Right lobe of liver (tissue), 4 donors: ENCODE data around the gene METTL16.

Source experiments
- CTCF ChIP-seq, 4 donors: fragments of 200-600 bp in 3 of 4; fragments of 450-650 bp in 1 of 4; IDR thresholded peaks; one replicate each; pipeline versions ENCODE4 v1.5.1 to v1.8.0; 2016 to 2022; ENCODE audit warnings: antibody characterized with exemption in 4 of 4, mild to moderate bottlenecking in 2 of 4
- POLR2A ChIP-seq: fragments of 450-650 bp; IDR thresholded peaks from one replicate; pipeline ENCODE4 v1.6.1; 2017; ENCODE audit warnings: antibody characterized with exemption, mild to moderate bottlenecking
- donor health status: DM: no; HTN: no; CAD: no.
- donor health status: DM: no; HTN: no; CAD: no.
- donor health status: DM: no; HTN: yes; CAD: no.

- no peak for TF ChIP-seq CTCF (IDR thresholded peaks at IDR 0.05)
- no peak for TF ChIP-seq POLR2A
Measured at GRCh38 chr17:2383628-2384167, 128.0 kb downstream of the METTL16 start.
